Fibroblast of skin of left quadriceps (primary cell): ENCODE measurements around the gene NCOA1.

Experiments
- DNase-seq, 2 experiments: peaks; one replicate each; pipeline ENCODE4 v3.0.0-alpha.2; 2013; ENCODE audit warnings: low read depth in 2 of 2

NCOA1 gene

DNA sequence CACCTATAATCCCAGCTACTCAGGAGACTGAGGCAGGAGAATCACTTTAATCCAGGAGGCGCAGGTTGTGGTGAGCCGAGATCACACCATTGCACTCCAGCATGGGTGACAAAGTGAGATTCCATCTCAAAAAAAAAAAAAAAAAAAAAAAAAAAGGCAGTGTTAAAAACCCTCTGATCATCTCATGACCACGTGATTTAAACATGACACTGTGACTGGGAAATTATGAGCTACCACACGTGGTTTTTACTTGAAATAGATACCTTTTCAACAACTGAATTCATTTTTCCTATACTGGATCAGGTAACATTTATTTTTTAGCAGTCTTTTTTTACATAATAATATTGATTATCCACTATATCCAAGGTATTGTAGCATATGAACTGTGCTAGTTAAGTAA lies 199.5 kb downstream of the NCOA1 start:
- DNase-seq = no peak

DNA sequence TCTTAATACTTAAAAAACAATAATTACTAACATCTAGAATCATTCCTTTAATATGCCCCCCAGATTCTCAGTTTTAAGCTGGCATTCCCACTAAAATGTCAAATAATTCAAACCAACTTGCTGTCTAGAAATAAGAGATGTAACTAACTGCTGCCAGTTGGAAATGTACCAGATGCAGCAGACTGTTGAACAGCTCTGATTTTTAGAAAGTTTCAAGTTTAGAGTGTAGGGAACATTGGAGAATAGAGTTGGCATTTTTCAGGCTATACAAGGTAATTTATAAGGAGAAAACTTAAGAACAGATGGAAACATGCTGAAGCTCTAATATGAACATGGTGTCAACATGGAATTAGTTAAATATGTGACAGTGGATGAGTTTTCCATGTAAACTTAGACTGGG lies 200.8 kb downstream of the NCOA1 start:
- DNase-seq = no peak

DNA sequence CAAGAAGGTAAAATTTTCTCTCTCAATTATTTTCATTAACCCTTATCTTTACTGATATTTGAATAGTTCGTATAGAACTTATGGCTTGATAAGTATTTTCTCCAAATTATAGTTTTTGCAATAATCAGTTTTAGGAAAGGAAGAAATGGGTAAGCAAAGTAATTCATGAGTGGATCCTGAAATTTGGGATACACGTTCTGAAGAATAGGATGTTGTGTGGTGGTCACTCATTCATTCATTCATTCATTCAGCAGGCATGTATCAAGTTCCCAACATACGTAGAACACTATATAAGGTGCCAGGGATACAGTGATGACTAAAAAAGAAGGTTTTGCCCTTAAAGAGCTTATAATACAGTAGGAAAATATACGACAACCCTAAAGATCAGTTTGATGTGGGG lies 206.7 kb downstream of the NCOA1 start:
- DNase-seq = no peak

DNA sequence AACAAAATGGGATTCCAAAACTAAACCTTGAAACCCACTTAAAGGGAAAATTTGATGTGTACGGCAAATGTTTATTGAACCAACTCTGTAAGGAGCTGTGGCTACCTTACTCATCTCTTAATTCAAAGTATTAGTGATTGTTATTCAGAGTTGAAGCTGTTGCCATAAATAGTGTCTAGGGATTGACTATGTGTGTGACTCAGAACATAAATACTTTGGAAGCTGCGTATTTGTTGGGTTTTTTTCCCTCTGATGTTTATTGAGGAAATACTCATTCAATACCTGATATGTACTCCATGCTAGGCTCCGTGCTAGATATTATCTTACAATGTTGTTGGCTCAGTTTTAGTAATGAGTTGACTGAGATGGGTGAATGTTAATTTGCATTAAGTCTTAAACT lies 211.7 kb downstream of the NCOA1 start:
- DNase-seq = peak; percentile 70 to 75

DNA sequence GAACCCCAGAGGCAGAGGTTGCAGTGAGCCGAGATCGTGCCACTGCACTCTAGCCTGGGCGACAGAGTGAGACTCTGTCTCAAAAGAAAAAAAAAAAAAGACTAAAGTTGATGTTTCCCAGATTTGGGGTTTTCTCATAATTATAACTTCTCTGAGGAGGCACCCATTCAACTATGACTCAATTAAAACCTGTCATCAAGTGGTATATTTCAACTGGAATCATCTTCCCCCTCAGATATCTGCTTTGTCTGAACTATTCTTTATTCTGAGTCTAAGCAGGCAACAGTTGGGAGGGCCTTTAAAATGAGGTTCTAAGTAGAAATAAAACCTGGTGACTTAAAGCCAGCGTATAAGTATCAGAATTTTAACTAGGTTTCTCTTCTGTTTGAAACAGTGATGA lies 213.6 kb downstream of the NCOA1 start:
- peak; percentile 26 to 29 for DNase-seq

DNA sequence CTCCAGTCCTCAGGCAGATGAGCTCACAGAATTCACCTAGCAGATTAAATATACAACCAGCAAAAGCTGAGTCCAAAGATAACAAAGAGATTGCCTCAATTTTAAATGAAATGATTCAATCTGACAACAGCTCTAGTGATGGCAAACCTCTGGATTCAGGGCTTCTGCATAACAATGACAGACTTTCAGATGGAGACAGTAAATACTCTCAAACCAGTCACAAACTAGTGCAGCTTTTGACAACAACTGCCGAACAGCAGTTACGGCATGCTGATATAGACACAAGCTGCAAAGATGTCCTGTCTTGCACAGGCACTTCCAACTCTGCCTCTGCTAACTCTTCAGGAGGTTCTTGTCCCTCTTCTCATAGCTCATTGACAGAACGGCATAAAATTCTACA lies 216.1 kb downstream of the NCOA1 start:
- DNase-seq = no peak

DNA sequence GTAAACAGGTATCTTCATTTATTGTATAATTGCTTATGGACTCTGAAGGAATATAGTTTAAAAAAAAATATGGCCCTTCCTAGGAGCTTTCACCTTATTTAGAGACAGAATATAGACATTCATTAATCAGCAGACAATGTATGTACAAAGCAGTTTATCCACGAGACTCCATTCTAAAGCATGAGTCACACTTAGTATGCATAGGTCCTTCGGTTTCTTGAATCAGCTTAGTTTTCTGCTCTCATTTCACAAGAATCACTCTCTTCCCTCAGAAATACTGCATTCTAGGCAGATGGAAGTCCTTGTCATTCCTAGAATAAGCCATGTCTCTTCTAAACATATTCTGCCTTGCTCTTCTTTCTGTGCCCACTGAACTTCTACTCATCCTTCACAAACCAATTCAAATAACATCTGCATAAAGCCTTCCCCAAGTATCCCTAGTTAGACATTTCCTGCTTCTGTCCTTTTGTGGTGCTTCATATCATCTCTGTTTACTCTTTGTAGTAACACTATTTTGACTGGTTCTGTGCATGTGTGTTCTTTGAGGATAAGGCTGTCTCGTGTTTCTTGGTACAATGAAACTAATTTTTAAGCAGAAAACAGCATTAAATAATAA lies 217.6 kb downstream of the NCOA1 start:
- peak in 1 of 2 experiments; percentile 30 for DNase-seq

DNA sequence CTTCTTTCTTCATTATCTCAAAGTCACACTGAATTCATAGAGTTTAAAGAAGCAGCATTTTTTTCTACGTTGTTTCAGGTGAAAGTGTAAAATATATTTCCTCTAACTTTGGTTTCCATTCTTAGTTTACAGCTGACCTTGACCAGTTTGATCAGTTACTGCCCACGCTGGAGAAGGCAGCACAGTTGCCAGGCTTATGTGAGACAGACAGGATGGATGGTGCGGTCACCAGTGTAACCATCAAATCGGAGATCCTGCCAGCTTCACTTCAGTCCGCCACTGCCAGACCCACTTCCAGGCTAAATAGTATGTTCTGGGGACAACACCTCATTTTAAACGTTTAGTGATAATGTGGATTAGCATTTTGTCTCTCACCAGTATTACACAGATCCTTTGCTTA lies 219.8 kb downstream of the NCOA1 start:
- no peak for DNase-seq

DNA sequence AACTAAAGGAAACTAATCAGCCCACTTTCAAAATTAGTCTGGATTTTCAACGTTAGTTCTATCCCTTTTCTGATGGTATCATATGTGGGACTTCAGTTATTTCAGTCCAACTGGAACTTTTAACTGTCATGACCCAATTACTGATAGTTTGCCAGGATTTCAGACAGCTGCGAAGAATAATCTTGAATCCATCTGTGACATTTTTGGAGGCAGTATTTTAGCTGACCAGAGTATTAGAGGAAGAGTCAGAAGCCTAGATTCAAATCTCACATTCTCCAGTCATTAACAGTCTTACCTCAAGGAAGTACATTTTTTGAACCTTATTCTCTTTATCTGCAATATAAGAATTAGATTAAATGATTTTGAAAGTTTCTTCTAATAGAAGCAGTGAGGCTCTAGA lies 220.8 kb downstream of the NCOA1 start:
- DNase-seq = no peak

DNA sequence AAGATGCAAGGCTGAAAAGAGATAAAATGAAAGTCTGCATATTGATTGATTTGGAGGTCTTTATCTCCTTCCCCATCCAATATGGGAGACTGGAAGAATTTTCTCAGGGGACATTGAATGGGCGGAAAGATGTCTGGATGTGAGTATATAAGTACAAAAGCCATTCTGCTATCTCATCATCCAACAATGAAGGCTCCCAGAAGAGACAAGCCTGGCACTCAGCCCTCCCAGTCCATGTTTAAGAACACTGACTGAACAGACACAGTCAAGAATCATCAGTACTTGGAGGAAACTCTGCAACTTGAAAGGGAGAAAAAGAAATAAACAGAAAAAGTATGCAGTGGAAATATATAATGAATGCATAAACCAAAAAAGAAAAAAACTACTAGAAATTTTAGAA lies 221.2 kb downstream of the NCOA1 start:
- DNase-seq = no peak

DNA sequence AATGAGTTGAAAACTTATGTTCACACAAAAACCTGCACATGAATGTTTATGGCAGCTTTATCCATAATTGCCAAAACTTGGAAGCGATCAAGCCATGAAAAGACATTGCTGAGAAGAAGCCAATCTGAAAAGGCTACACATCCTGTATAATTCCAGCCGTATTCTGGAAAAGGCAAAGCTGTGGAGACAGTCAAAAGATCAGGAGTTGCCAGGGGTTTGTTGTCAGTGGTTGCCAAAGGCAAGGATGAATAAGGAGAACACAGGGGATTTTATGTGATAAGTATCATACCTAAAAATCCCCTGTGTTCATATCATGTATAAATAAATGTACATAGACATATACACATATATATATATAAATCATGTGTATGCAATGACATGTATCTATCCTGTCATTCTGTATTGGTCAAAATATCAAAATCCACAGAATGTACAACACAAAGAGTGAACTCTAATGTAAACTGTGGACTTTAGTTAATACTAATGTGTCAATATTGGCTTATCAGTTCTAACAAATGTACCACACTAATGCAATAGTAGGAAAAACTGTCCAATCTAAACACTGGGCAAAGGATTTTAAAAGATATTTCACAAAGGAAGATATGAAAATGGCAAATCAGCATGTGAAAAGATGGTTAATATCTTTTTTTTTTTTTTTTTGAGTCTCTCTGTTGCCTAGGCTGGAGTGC lies 226.4 kb downstream of the NCOA1 start:
- DNase-seq = no peak

DNA sequence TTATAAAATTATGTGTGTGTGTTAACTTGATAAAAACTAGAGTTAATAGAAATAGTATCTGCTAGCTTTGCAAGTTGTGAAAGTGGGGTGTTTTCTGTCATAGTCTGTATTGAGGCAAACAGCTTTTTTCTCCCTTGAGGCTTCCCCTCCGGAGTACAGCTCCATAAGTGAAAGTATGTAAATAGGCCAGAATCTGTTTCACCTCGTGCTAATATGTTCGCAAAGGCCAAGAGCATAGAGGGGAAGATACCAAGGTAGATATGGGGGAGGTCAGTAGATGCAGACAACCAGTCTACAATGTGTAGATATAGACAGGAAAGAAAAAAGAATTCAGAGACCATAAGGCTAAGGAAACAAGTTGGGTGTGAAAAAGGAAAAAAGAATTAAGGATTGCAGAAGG lies 229.3 kb downstream of the NCOA1 start:
- DNase-seq = no peak

DNA sequence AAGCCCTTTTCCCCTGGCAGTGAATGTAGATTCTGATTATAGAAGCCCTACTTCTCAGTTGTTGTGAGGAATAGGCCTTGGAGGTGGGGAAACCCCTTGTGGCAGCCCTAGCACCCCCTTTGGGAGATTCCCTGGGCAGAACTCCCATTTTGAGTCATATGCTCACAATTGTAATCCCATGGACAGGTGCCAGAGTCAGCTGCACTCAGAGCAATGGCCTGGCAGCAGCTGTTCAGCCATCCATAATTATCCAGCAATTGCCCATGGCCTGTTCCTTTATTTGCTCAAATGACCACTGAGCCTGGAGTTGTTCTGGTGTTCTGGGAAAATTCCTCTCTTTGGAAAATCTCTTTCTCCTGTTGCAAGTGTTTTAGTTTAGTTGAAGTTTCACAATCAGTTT lies 230.4 kb downstream of the NCOA1 start:
- peak; percentile 21 to 24 for DNase-seq

DNA sequence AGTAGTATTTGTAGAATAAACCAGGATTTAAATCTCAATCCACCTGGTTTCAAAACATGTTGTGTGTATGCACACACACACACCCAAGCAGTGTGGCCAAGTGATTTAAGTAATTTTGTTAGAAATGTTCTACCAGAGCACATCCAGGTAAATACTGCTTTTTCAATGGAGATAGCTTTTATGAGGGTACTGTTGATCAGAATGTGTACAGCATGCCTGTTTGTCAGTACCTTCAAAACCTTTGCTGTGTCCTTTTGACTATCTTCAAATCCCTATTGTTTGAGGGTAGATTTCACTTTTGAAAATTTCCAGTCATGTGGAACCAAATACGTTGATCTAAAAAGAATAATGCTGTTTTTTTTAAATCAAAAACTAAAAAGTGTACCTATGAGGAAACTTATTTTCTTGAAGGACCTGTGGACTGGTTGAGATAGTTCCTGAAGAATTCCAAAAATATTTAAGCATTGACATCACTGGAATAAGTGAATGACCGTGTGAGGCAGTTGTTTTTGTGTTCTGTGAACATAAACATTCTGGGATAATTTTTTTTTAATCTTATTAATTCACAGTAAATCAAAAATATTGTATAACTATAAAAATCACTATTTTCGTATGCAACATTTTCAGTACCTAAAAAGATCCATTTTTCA lies 231.2 kb downstream of the NCOA1 start:
- no peak for DNase-seq

DNA sequence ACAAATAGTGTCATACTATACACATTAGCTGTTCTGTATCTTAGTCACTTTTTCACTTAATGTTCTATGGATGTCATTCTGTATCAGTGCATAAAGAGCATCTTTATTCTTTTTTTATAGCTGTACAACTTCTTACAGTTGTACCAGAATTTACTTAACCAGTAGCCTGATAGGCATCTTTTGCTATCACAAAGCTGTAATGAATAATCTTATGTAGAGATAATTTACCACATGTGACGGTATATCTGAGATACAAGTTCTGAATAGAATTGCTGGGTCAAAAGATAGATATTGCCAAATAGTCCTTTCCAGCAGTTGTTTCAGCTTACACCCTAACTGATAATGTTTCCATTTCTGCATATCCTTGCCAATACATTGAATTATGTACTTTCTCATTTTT lies 232.1 kb downstream of the NCOA1 start:
- DNase-seq = no peak

DNA sequence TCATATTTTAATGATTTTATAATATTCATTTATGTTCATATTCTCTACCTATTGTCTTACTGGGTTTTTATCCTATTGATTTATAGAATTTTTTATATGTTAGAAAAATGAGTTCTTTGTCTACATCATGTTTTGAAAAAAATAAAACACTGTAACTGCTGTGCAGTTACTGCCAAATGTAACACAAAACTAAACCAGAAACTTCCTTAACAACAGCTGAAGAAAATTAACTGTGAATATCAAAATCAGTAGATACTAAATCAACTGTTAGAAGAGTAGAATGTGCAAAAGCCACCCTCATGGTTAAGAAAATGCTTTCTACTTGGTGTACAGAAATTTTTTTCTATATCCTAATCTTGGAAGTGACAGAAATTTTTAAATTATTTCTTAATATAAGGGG lies 232.6 kb downstream of the NCOA1 start:
- no peak for DNase-seq

DNA sequence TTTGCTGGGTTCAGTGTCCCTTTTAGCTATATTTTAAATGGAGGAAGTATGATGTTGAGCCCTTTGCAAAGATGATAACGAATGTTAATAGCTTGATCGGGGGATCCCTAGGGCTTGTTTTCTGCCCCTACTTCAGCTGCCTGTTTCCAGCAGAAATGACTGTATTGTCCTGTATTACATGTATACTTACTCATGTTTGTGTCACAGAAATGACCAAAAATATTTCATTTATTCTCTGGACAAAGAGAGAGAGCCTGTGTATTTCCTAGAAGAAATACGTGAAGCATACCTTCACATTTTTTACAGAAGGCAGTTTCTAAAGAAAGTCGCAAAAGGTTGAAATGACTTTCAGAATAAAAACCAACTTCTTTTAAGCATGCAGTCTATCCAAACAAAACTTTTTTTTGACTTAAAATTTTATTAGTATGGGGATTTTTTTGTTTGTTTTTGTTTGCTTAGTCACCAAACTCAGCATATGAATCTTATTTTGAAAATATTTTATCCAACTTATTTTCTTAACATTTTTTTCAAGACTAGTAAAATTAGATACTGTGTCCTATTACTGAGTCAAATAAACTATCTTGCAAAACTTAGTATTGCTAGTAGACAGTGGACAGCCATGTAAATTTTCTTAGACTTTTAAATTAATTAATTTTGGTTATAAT lies 233.2 kb downstream of the NCOA1 start:
- DNase-seq = no peak

DNA sequence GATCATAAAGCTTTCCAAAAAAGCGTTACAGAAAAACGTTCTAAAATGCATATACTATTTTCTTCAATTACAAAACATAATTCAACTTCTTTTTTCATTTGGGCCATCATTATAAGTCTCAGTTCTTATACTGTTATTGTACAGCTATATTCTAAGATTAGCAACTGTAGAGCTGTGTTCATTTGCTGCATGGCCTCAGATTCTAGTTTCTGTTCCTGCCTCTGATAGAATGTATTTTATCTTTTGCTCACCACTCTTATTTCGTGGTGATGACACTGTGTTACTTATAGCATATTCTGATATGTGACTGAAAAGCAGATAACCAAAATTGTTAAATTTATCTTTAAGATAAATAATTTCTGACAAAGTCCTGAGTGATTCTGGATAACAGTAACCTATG lies 234.9 kb downstream of the NCOA1 start:
- no peak for DNase-seq

DNA sequence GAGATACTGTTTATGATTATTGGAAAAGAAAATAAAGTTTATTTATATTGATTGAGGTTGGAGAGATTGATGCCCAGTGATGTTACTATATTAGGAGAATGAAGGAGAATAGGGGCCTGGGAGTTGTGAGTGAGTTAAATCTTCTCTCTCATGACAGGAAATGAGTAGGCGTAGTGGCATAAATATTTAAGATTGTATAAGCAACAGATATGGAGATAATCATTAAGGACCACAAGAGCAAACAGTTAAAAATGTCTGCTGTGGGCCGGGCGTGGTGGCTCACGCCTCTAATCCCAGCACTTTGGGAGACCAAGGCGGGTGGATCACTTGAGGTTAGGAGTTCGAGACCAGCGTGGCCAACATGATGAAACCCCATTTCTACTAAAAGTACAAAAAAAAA lies 239.4 kb downstream of the NCOA1 start:
- no peak for DNase-seq

DNA sequence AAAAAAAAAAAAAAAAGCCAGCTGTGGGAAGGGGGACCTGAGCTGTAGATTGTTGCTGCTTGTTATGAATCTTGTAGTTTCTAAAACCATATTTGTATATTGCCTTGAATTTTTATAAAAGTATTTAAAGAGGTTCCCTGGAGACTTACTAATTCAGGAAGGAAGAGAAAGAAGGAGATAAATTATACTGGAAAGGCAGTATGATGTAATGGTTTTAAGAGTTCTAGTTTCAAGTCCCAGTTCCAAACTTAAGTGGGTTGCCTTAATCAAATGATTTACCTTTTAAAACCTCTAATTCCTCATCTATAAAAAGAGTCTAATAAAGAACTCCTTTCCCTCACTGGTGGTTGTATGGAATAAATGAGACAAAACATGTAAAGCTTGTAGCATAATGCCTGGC lies 240.0 kb downstream of the NCOA1 start:
- no peak for DNase-seq

DNA sequence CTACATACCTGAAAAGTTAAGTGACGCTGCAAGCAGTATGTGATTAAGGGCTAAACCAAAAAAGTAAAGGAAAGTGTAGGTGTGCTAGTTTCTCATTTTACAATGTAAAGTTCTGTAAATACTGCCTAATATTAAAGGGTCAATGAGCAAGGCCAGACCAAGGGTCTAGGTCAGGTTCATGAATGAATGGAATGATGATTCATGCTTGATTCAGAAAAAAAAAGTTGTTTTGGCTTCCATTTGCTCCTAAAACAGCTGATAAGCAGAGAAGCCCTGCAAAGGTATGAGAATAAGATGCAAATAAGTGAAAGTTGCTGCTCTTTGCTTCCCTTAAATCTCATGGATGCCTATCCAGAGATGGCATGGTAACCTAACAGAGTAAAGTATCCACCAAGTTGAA lies 240.9 kb downstream of the NCOA1 start:
- DNase-seq = no peak

DNA sequence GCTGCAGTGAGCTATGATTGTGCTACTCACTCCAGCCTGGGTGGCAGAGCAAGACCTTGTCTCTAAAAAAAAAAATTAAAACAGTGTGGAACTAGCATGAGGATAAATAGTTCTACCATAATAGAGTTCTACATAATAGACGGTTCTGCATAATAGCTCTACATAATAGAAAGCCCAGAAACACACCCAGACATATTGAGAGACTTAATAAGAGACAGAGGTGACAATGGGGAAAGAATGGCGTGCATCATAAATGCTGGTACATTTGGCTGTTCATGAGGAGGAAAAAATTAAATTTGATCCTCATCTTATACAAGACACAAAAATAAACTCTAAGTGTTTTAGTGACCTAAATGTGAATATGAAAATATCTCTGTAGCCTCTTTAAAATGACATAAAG lies 243.7 kb downstream of the NCOA1 start:
- DNase-seq = no peak
